ENCODE results near the gene WDR64. TPM values are rescaled to one million over a fixed set of nuclear protein-coding genes. Genes with fewer than 3 reads are reported as not detected.

WDR64 gene
- total and polyA plus RNA-seq, 2 of the 13 experiments (the other 11 are each of a cell fraction or from before 2014, with no cell fraction given) = not detected

- no peak for TF ChIP-seq POGZ (CRISPR knock-in tag; IDR thresholded peaks at IDR 0.05)
- TF ChIP-seq RELA (CRISPR knock-in tag; IDR thresholded peaks at IDR 0.05) = no peak
- TF ChIP-seq, protein P1, sequence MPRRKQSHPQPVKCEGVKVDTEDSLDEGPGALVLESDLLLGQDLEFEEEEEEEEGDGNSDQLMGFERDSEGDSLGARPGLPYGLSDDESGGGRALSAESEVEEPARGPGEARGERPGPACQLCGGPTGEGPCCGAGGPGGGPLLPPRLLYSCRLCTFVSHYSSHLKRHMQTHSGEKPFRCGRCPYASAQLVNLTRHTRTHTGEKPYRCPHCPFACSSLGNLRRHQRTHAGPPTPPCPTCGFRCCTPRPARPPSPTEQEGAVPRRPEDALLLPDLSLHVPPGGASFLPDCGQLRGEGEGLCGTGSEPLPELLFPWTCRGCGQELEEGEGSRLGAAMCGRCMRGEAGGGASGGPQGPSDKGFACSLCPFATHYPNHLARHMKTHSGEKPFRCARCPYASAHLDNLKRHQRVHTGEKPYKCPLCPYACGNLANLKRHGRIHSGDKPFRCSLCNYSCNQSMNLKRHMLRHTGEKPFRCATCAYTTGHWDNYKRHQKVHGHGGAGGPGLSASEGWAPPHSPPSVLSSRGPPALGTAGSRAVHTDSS (CRISPR knock-in tag; conservative IDR thresholded peaks at IDR 0.05) = no peak
- no peak for TF ChIP-seq TBX3 (IDR thresholded peaks at IDR 0.05; ENCODE audit: borderline replicate concordance)
- TF ChIP-seq ZNF124 (CRISPR knock-in tag; IDR thresholded peaks at IDR 0.05) = no peak
- no peak for TF ChIP-seq ZSCAN30 (CRISPR knock-in tag; IDR thresholded peaks at IDR 0.05)
- TF ChIP-seq KMT2B (CRISPR knock-in tag; IDR thresholded peaks at IDR 0.05) = no peak
- TF ChIP-seq, protein P2, sequence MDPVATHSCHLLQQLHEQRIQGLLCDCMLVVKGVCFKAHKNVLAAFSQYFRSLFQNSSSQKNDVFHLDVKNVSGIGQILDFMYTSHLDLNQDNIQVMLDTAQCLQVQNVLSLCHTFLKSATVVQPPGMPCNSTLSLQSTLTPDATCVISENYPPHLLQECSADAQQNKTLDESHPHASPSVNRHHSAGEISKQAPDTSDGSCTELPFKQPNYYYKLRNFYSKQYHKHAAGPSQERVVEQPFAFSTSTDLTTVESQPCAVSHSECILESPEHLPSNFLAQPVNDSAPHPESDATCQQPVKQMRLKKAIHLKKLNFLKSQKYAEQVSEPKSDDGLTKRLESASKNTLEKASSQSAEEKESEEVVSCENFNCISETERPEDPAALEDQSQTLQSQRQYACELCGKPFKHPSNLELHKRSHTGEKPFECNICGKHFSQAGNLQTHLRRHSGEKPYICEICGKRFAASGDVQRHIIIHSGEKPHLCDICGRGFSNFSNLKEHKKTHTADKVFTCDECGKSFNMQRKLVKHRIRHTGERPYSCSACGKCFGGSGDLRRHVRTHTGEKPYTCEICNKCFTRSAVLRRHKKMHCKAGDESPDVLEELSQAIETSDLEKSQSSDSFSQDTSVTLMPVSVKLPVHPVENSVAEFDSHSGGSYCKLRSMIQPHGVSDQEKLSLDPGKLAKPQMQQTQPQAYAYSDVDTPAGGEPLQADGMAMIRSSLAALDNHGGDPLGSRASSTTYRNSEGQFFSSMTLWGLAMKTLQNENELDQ (CRISPR knock-in tag; IDR thresholded peaks at IDR 0.05; ENCODE audit: borderline replicate concordance) = no peak
- TF ChIP-seq, protein P3, sequence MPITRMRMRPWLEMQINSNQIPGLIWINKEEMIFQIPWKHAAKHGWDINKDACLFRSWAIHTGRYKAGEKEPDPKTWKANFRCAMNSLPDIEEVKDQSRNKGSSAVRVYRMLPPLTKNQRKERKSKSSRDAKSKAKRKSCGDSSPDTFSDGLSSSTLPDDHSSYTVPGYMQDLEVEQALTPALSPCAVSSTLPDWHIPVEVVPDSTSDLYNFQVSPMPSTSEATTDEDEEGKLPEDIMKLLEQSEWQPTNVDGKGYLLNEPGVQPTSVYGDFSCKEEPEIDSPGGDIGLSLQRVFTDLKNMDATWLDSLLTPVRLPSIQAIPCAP (CRISPR knock-in tag; IDR thresholded peaks at IDR 0.05; ENCODE audit: low read depth) = no peak
- no peak for TF ChIP-seq NFE2L1 (CRISPR knock-in tag; IDR thresholded peaks at IDR 0.05; ENCODE audit: borderline replicate concordance)
Observed at GRCh38 chr1:241678536-241678935, 26.5 kb downstream of the WDR64 start.

More at GRCh38 chr1:241678536-241678935, 26.5 kb downstream of the WDR64 start:
- Histone ChIP-seq H3K36me3 (replicated peaks in 1 of 2; ENCODE audit: control insufficient read depth in 1 of 2, insufficient read depth in 2 of 2, low read length in 2 of 2) (no peaks in the 10 kb centered on the region), H3K27ac (ENCODE audit: extremely low read length, insufficient read depth, low read length) (no peak overlapping the region), H3K4me1 (ENCODE audit: insufficient read depth, low read length) (no peaks in the 10 kb centered on the region), H3K9me3 (ENCODE audit: low read length) (no peaks in the 10 kb centered on the region), H4K20me1 (ENCODE audit: insufficient read depth, low read length) (no peaks in the 10 kb centered on the region), H3K79me2 (ENCODE audit: insufficient read depth, low read length) (no peaks in the 10 kb centered on the region), H2AFZ (ENCODE audit: low read length) (no peak overlapping the region), H3K9ac (ENCODE audit: insufficient read depth, low read depth, low read length) (no peak overlapping the region), H3K27me3 (ENCODE audit: control insufficient read depth in 1 of 2, insufficient read depth in 2 of 2, low read length in 2 of 2) (no peaks in the 10 kb centered on the region), H3K4me3 (replicated peaks in 1 of 3; ENCODE audit: insufficient read depth in 1 of 3, low read depth in 2 of 3, low read length in 3 of 3) (no peak overlapping the region), H3K4me2 (ENCODE audit: low read depth, low read length) (no peak overlapping the region)
- in situ Hi-C loops (cut with HindIII; ENCODE audit: extremely low pct_ligation_motif_present, low pct_unique_long_range_greater_than_20kb) (no loop called here), intact Hi-C loops (cut with micrococcal nuclease; ENCODE audit: unreplicated experiment) (no loop called here)
- FAIRE-seq (no peak), ATAC-seq (no peak), DNase-seq (ENCODE audit: low spot score) (no peak)
- WGBS (ENCODE audit: low lambda C conversion rate) = 0% methylated on average over 2 of the region's 2 CpGs
- ChIA-PET POLR2A (no interaction called here), CTCF (ENCODE audit: low intra/inter-chr PET ratio, low total read pairs) (no interaction called here)
- BruUV-seq (replicated peaks) = no TSS peak
